ENCODE results near the gene SYNE2.

Gene SYNE2

DNA sequence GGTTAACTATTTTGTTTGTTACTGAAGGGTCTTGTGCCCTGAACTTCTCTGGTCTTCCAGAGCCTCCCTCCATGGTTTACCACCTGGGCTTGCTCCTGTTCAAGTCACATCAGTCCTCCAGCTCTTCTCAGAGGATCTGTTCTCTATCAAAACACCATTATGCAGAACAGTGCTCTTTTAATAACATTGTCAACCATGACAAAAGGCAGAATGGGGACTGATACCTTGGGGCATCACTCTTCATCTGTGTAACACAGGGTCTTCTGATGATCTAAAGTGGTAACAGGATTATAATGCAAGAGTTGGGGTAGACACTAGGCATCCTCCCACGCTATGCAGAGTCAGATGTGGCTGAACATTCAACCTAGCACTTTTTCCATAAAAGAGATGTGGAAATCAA is 403.0 kb downstream of the SYNE2 start:
- no peak overlapping the region for H3K4me3 ChIP-seq
- no peak overlapping the region for H3K27ac ChIP-seq

DNA sequence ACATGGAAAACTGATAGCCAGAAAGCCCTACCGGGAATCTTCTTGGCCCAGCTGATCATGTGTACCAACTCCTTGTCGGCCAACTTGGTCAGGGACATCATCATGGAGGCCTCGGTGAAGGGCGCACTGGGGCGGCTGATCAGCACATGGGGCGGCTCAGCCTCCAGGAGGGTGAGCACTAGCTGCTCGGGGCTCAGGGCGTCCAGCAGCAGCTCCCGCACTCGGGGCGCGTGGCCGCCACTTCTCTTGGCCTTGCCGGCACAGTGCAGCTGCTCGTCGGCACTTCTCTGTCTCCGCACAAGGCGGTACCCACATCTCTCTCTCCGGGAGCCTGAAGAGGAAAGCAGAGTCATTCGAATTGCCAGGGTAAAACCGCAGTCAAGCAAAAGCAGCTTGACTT is 407.6 kb downstream of the SYNE2 start:
- Histone ChIP-seq H3K27ac (no peak overlapping the region), H3K4me3 (no peak overlapping the region)

DNA sequence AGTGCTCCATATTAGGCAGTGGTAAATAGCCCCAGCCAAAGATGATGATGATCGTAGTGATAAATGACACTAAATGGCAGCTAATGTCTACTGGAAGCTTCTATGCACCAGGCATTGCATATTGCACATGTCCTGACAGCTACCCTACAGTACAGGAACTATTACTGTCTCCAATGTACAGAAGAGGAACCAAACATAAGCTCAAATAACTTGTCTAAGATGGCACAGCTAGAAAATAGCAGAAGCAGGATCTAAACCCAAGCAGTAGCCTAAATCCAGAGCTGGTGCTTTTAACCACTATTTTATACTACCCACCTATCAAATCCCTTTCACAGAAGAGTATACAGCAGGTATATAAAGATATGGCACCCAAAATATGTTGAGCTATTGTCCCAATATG is 412.4 kb downstream of the SYNE2 start:
- Histone ChIP-seq H3K4me3 (no peak overlapping the region), H3K27ac (no peak overlapping the region)

DNA sequence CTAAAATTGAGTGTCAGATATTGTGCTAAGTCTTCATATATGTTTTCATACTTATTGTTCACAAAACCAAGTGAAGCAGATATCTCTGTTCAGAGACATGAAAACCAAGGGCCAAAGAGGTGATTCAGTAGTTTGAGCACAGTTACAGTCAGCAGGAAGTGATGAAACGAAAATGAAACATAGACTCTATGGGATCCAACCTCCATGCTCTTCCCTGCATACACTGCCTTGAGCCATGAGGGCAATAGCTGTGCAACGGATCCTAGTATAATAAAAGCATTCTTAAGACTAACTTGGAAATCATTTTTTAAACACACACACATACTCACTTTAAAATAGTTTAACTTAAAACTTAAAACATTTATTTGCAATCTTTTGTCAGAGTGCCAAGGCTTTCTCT is 413.4 kb downstream of the SYNE2 start:
- no peak overlapping the region for H3K4me3 ChIP-seq
- no peak overlapping the region for H3K27ac ChIP-seq

DNA sequence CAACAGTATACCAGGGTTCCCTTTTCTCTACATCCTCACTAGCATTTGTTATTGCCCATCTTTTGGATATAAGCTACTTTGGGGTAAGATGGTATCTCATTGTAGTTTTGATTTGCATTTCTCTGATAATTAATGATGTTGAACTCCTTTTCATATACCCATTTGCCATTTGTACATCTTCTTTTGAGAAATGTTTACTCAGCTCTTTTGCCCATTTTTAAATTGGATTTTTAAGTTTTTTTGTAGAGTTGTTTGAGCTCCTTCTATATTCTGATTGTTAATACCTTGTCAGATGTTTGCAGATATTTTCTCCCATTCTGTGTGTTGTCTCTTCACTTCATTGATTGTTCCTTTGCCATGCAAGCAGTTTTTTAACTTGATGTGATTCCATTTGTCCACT is 419.2 kb downstream of the SYNE2 start:
- H3K4me3 ChIP-seq: no peak overlapping the region
- H3K27ac ChIP-seq: no peak overlapping the region
